ENCODE data around the gene UBA7.
A peak's percentile ranks its signal among the peaks of the same experiment; 100 is the strongest.

The UBA7 gene

DNA sequence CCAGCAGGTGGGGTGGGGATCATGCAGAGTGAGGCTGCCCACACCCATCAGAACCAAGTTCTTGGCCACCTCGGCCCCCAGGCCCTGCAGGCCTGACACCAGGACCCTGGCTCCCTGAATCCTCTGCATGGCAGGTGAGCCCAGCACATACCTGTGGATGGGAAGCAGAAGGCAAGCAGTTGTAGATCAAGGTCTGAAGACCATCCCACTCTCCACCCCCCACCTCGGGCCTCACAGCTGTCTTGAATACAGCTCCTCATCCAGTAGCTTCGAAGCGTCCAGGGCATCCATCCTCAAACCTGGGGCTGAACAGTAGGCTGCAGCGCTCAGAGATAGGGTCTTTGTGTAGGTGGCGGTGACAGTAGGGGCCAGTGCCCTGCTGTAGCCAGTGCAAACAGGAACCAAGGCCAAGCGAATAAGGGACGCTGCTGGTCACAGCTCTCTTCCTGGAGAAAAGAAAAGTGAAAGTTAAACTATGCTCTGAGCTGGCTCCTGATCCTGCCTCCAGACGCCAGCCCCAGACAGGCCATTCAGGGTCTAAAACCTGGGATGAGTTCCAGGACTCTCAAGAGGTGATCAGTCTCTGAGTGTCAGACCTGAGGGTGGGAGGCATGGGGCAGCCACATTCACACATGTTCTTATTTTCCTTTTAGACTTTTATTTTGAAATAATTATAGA lies at the start of gene UBA7:
Gene UBA7, minus strand, starts transcription at position 457 of the 678 bp plus-strand sequence. Its CDS starts 166 bp downstream, at position 291.
- H3K4me1 Mint-ChIP-seq (ENCODE audit: low read depth), result peaks cover 20% of the 10 kb centered on the region
- no peaks in the 10 kb centered on the region for H3K27me3 Mint-ChIP-seq (ENCODE audit: low read depth)
- H3K27ac Mint-ChIP-seq, result peak within 1 kb of the TSS; percentile 94
- H3K9me3 Mint-ChIP-seq, result no peaks in the 10 kb centered on the region
- peak; percentile 37 for DNase-seq (ENCODE audit: low spot score)
- H3K4me3 Mint-ChIP-seq, result peak within 1 kb of the TSS; percentile 97
- peaks cover 29% of the 10 kb centered on the region for H3K36me3 Mint-ChIP-seq (ENCODE audit: low read depth)

DNA sequence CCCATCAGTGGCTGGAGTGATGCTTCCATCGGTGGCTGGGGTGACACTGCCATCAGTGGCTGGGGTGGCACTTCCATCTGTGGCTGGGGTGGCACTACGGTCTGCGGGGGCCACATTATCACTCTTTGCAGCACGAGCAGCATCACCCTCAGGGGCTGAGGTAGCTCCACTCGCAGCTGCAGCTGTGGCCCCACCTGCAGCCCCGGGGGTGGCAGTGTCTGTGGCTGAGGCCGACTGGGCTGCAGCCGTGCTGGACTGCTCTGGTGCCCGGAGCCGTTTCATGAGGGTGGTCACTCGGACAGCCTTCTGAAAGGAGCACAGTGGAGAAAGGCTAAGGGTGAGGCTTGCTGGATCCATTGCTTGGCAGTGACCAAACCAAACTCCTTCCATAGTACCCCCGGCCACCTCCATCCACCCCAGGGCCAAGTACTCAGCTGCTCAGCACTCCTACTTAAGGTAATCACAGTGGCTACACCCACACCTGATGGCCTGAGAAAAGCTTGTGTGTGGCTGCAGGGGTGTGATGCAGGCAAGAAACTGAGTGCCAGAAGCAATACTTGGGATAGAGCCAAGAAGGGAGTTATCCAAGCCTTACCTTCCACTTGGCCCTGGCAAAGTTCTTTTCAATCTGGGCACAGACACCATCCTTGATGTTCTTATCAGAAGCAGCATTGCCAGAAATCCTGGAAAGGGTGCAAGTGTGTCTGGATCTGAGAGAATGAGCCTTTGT lies 46.0 kb upstream of the UBA7 start:
- DNase-seq (ENCODE audit: low spot score), result no peak
- Mint-ChIP-seq H3K4me3 (no peak overlapping the region), H3K36me3 (ENCODE audit: low read depth) (no peaks in the 10 kb centered on the region), H3K27ac (no peak overlapping the region), H3K27me3 (ENCODE audit: low read depth) (no peaks in the 10 kb centered on the region), H3K9me3 (no peaks in the 10 kb centered on the region), H3K4me1 (ENCODE audit: low read depth) (peaks cover 9% of the 10 kb centered on the region)

DNA sequence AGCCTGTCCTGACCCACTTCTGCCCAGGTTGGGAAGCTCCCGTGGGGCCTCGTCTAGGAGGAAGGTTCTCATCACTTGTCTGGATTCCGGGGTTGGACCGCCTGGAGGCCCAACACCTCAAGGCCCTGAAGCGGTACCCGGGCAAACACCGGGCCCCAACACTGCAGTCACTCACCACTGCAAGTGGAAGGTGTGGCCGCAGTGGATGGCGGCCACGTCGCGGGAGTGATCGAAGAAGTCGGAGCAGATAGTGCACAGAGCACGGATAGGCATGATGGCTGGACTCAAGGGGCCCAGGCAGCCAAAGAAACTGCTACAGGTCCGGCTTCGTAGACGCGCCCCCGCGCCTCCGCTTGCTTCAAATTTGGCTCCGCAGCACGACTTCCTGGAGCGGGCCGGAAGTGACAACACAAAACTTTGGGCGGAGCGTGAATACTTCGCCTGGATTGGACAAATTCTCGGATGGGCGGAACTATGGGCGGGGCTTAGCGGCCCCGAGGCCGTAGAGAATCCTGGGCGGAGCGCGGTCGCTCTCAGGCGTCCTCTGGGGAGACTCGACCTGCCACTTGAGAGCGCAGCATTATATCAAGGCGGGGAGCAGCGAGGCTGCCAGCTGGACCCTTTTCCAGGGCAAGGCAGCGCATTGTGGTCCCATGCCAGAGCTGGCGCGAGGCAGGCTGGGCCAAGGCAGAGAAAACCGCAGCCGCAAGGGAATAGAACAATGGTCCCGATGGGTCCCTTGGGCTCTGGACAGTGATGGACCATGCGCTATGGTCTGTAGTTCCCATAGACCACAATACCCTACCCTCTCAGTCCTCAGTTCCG lies 42.6 kb upstream of the UBA7 start, which contains the start of gene TRAIP:
Gene TRAIP, minus strand, starts transcription at position 384 of the 825 bp plus-strand sequence. Its CDS starts 111 bp downstream, at position 273.
- H3K27me3 Mint-ChIP-seq (ENCODE audit: low read depth), result no peaks in the 10 kb centered on the region
- peak within 1 kb of the TSS; percentile 94 for H3K27ac Mint-ChIP-seq
- no peaks in the 10 kb centered on the region for H3K9me3 Mint-ChIP-seq

GRCh38 chr3:49855662-49856061 lies 41.9 kb upstream of the UBA7 start:
- no peaks in the 10 kb centered on the region for H3K9me3 Mint-ChIP-seq

More for the DNA sequence above, 42.6 kb upstream of the UBA7 start, which contains the start of gene TRAIP:
- no peaks in the 10 kb centered on the region for H3K36me3 Mint-ChIP-seq (ENCODE audit: low read depth)
- H3K4me3 Mint-ChIP-seq, result peak within 1 kb of the TSS; percentile 99
- DNase-seq (ENCODE audit: low spot score), result peak; percentile 92
- H3K4me1 Mint-ChIP-seq (ENCODE audit: low read depth), result peaks cover 11% of the 10 kb centered on the region

DNA sequence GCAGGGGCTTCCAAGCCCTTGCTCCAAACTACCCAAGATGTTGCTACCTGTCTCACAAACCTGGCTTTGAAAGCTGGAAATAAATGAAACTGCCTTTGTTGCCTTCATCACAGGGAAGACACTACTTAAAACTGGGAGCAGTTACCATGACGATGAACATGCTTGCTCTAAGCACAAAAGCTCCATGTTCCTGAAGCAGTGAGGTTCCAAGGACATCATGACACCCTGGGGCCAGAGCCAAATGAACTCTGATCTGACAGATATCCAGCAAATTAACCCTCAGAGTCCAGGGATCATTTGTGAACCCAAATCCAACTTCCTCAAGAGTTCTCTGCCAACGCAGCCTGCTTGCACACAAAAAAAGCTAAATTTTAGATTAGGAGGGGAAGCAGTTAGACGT lies 31.9 kb upstream of the UBA7 start:
- H3K27me3 Mint-ChIP-seq (ENCODE audit: low read depth), result no peaks in the 10 kb centered on the region
- no peak for DNase-seq (ENCODE audit: low spot score)
- no peak overlapping the region for H3K27ac Mint-ChIP-seq
- no peaks in the 10 kb centered on the region for H3K9me3 Mint-ChIP-seq
- no peak overlapping the region for H3K4me3 Mint-ChIP-seq
- peaks cover 7% of the 10 kb centered on the region for H3K36me3 Mint-ChIP-seq (ENCODE audit: low read depth)
- no peaks in the 10 kb centered on the region for H3K4me1 Mint-ChIP-seq (ENCODE audit: low read depth)

More at GRCh38 chr3:49855662-49856061, 41.9 kb upstream of the UBA7 start:
- no peaks in the 10 kb centered on the region for H3K27me3 Mint-ChIP-seq (ENCODE audit: low read depth)
- peak overlapping the region; percentile 99 for H3K4me3 Mint-ChIP-seq
- no peak for DNase-seq (ENCODE audit: low spot score)
- H3K27ac Mint-ChIP-seq, result peak overlapping the region; percentile 94
- H3K36me3 Mint-ChIP-seq (ENCODE audit: low read depth), result no peaks in the 10 kb centered on the region
- H3K4me1 Mint-ChIP-seq (ENCODE audit: low read depth), result peaks cover 11% of the 10 kb centered on the region

DNA sequence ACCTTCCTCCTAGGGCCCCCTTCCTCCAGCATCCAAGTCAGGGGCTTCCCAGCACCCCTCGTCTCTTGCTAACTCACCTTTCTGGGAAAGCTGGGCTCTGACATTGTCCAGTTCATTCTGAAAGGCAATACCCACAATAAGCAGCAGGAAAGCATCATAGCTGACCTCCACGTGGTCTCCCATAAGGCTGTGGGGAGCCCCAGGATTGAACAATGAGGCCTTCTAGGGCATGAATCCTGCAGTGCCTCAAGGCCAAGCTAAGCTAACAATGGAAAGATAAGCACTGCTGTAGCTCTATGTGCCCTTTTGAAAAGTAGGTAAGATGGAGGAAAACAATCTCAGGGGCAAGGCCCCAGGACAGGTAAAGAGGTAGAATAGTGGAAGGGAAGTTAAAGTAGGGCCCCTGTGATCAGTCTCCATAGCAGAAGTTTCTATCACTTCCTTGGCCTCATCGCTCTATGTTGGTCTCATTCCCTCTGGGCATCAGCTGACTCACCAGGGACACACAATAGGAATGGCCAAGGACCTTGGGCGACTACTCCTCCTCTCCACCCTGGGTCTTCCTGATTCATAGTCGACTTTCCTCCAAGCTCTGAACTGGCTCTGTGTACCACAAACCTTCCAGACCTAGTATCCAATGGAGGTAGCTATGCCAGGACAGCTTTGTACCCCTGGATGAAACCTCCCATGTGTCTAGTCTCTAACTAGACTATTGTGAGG lies 30.9 kb upstream of the UBA7 start:
- no peak overlapping the region for H3K27ac Mint-ChIP-seq
- H3K27me3 Mint-ChIP-seq (ENCODE audit: low read depth), result no peaks in the 10 kb centered on the region
- no peak for DNase-seq (ENCODE audit: low spot score)
- no peak overlapping the region for H3K4me3 Mint-ChIP-seq
- H3K9me3 Mint-ChIP-seq, result no peaks in the 10 kb centered on the region
- H3K36me3 Mint-ChIP-seq (ENCODE audit: low read depth), result peaks cover 7% of the 10 kb centered on the region
- H3K4me1 Mint-ChIP-seq (ENCODE audit: low read depth), result no peaks in the 10 kb centered on the region

DNA sequence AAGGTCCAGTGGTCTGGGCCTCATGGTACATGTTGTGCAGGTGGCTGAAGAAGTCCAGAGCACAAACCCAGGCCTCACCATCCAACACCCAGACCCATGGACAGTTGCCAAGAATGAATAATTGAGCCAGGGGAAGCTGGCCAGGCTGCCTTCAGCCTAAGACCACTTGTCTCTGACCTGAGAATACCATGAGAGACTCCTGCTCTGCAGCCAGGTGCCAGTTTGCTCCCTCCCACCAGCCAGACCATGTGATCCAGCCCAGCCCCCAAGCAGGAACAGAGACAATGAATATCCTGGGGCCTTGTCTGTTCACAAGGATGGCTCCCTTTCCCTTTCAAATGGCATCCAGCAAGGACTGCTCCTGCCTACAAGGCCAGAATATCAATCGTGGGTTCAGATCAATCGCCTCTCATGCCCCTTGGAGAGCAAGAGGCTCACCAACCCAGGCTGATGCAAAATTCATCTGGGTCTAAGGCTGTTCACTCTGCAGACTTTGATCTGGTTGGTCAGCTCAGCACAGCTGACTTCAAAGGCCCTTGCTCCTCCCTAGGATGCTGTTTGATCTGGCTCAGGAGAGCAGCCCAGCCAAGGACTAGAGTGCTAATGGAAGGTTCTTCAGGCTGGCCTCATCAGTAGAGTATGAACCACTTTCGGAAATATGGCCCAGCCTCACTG lies 29.2 kb upstream of the UBA7 start:
- H3K27me3 Mint-ChIP-seq (ENCODE audit: low read depth), result no peaks in the 10 kb centered on the region
- no peak overlapping the region for H3K4me3 Mint-ChIP-seq
- H3K9me3 Mint-ChIP-seq, result no peaks in the 10 kb centered on the region
- DNase-seq (ENCODE audit: low spot score), result no peak
- peaks cover 2% of the 10 kb centered on the region for H3K4me1 Mint-ChIP-seq (ENCODE audit: low read depth)
- peaks cover 12% of the 10 kb centered on the region for H3K36me3 Mint-ChIP-seq (ENCODE audit: low read depth)
- H3K27ac Mint-ChIP-seq, result no peak overlapping the region

GRCh38 chr3:49841806-49842205 lies 28.1 kb upstream of the UBA7 start:
- no peak for DNase-seq (ENCODE audit: low spot score)
- Mint-ChIP-seq H3K9me3 (no peaks in the 10 kb centered on the region), H3K27me3 (ENCODE audit: low read depth) (no peaks in the 10 kb centered on the region), H3K36me3 (ENCODE audit: low read depth) (peaks cover 5% of the 10 kb centered on the region), H3K27ac (no peak overlapping the region), H3K4me3 (no peak overlapping the region), H3K4me1 (ENCODE audit: low read depth) (peaks cover 2% of the 10 kb centered on the region)

GRCh38 chr3:49841126-49841696 lies 27.5 kb upstream of the UBA7 start:
- no peak for DNase-seq (ENCODE audit: low spot score)
- Mint-ChIP-seq H3K27me3 (ENCODE audit: low read depth) (no peaks in the 10 kb centered on the region), H3K36me3 (ENCODE audit: low read depth) (peaks cover 5% of the 10 kb centered on the region), H3K4me1 (ENCODE audit: low read depth) (peaks cover 2% of the 10 kb centered on the region), H3K9me3 (no peaks in the 10 kb centered on the region), H3K27ac (no peak overlapping the region), H3K4me3 (no peak overlapping the region)

DNA sequence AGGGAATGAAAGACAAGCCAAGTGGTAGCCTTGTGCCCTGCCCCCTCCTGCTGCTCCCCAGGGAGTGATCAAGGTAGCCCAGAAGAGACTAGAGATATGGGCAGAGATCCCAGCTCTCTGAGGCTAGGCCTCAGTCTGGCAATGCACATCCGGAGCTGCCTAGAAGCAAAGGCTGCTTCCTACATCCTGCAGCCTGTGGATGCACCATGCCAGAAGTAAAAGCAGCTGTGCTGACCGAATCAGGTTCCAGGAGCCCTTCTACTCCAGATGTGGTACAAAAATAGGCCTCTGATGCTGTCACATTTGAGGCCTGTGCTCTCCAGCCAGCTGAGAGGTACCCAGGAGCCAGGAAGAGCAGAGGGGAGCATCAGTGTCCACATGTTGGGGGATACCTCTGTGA lies 26.6 kb upstream of the UBA7 start:
- peaks cover 2% of the 10 kb centered on the region for H3K4me1 Mint-ChIP-seq (ENCODE audit: low read depth)
- no peaks in the 10 kb centered on the region for H3K27me3 Mint-ChIP-seq (ENCODE audit: low read depth)
- H3K4me3 Mint-ChIP-seq, result no peak overlapping the region
- H3K9me3 Mint-ChIP-seq, result no peaks in the 10 kb centered on the region
- H3K36me3 Mint-ChIP-seq (ENCODE audit: low read depth), result peaks cover 5% of the 10 kb centered on the region
- no peak for DNase-seq (ENCODE audit: low spot score)
- H3K27ac Mint-ChIP-seq, result no peak overlapping the region

DNA sequence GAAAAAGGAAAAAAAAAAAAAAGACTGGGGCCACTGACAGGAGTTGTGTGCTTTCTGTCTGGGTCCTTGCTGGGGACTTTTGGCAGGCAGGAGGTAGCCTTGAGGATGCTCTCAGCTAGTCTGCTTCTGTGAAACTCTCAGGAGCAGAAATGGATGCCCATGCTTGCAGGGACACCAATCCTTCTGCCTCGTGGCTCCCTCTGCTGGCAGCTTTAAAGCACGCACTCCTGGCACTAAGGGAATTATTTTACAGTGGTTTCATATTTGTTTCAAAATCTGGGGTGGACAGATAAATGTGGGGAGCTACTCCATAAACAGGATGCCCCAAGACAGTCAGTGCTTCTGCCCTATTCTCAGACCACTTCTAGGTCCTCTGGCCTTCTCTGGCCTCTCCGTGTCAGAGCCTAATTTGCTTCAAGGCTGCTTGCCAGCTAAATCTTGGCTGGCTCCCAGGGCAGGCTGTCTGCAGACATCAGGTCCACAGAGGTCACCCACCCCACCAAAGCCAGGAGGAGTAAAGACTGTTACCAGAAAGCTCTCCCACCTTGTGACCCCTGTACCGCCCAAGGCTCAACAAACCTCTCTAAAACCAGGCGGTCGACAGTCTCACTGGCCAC lies 25.5 kb upstream of the UBA7 start:
- Mint-ChIP-seq H3K27ac (no peak overlapping the region), H3K27me3 (ENCODE audit: low read depth) (no peaks in the 10 kb centered on the region), H3K36me3 (ENCODE audit: low read depth) (peaks cover 8% of the 10 kb centered on the region), H3K9me3 (no peaks in the 10 kb centered on the region), H3K4me3 (no peak overlapping the region), H3K4me1 (ENCODE audit: low read depth) (peaks cover 2% of the 10 kb centered on the region)
- peak; percentile 66 for DNase-seq (ENCODE audit: low spot score)

GRCh38 chr3:49831341-49831740 lies 17.6 kb upstream of the UBA7 start:
- Mint-ChIP-seq H3K9me3 (no peaks in the 10 kb centered on the region), H3K27ac (no peak overlapping the region), H3K4me3 (no peak overlapping the region)

More at GRCh38 chr3:49831341-49831740, 17.6 kb upstream of the UBA7 start:
- Mint-ChIP-seq H3K4me1 (ENCODE audit: low read depth) (no peaks in the 10 kb centered on the region), H3K27me3 (ENCODE audit: low read depth) (no peaks in the 10 kb centered on the region), H3K36me3 (ENCODE audit: low read depth) (peaks cover 8% of the 10 kb centered on the region)
- no peak for DNase-seq (ENCODE audit: low spot score)

Measured in T-helper 2 cell treated with Interferon-gamma antibody and Interleukin-4, amounts not matched to agents 5 μg/mL and 100 μg/mL, for 36 hours (primary cell).